ENCODE measurements around the gene FGF4. TPM values are rescaled to one million over a fixed set of nuclear protein-coding genes. Genes with fewer than 3 reads are reported as not detected.

Gene FGF4
- not detected in 2 replicates for total RNA-seq
- long read RNA-seq, result 0 reads

- no peak for TF ChIP-seq CTCF (conservative IDR thresholded peaks at IDR 0.05)
- no peaks in the 10 kb centered on the region for H3K36me3 Mint-ChIP-seq (ENCODE audit: low read depth)
- H3K4me1 Mint-ChIP-seq, result no peaks in the 10 kb centered on the region
- peaks cover 76% of the 10 kb centered on the region for H3K27me3 Mint-ChIP-seq (ENCODE audit: low read depth)
- no peak for DNase-seq (ENCODE audit: low read depth, low spot score)
- no peak within 1 kb of the TSS for H3K4me3 Mint-ChIP-seq
- H3K27ac Mint-ChIP-seq (ENCODE audit: unreplicated experiment), result no peak within 1 kb of the TSS
- no peaks in the 10 kb centered on the region for H3K9me3 Mint-ChIP-seq
Observed at GRCh38 chr11:69775163-69775755, at the start of gene FGF4. Gene FGF4, minus strand, starts transcription at chr11:69775341. Its CDS starts 257 bp downstream, at chr11:69775084.

- Mint-ChIP-seq H3K9me3 (no peaks in the 10 kb centered on the region), H3K36me3 (ENCODE audit: low read depth) (no peaks in the 10 kb centered on the region), H3K27ac (ENCODE audit: unreplicated experiment) (no peak overlapping the region), H3K4me3 (no peak overlapping the region), H3K27me3 (ENCODE audit: low read depth) (peaks cover 68% of the 10 kb centered on the region), H3K4me1 (peaks cover 8% of the 10 kb centered on the region)
- TF ChIP-seq CTCF (conservative IDR thresholded peaks at IDR 0.05), result no peak
- DNase-seq (ENCODE audit: low read depth, low spot score), result no peak
Observed at GRCh38 chr11:69823641-69824265, 48.6 kb upstream of the FGF4 start.

GRCh38 chr11:69822676-69823494 lies 47.7 kb upstream of the FGF4 start:
- Mint-ChIP-seq H3K9me3 (no peaks in the 10 kb centered on the region), H3K36me3 (ENCODE audit: low read depth) (no peaks in the 10 kb centered on the region), H3K4me3 (no peak overlapping the region), H3K27ac (ENCODE audit: unreplicated experiment) (no peak overlapping the region), H3K27me3 (ENCODE audit: low read depth) (peaks cover 71% of the 10 kb centered on the region), H3K4me1 (no peaks in the 10 kb centered on the region)
- TF ChIP-seq CTCF (conservative IDR thresholded peaks at IDR 0.05), result no peak
- no peak for DNase-seq (ENCODE audit: low read depth, low spot score)

GRCh38 chr11:69821511-69822040 lies 46.4 kb upstream of the FGF4 start:
- no peak for TF ChIP-seq CTCF (conservative IDR thresholded peaks at IDR 0.05)
- Mint-ChIP-seq H3K4me3 (no peak overlapping the region), H3K36me3 (ENCODE audit: low read depth) (no peaks in the 10 kb centered on the region), H3K4me1 (no peaks in the 10 kb centered on the region), H3K9me3 (no peaks in the 10 kb centered on the region), H3K27me3 (ENCODE audit: low read depth) (peaks cover 81% of the 10 kb centered on the region), H3K27ac (ENCODE audit: unreplicated experiment) (no peak overlapping the region)
- DNase-seq (ENCODE audit: low read depth, low spot score), result no peak

- Mint-ChIP-seq H3K27me3 (ENCODE audit: low read depth) (peaks cover 84% of the 10 kb centered on the region), H3K27ac (ENCODE audit: unreplicated experiment) (no peak overlapping the region), H3K36me3 (ENCODE audit: low read depth) (no peaks in the 10 kb centered on the region), H3K4me3 (no peak overlapping the region), H3K9me3 (no peaks in the 10 kb centered on the region), H3K4me1 (no peaks in the 10 kb centered on the region)
- TF ChIP-seq CTCF (conservative IDR thresholded peaks at IDR 0.05), result no peak
- no peak for DNase-seq (ENCODE audit: low read depth, low spot score)
Observed at GRCh38 chr11:69820441-69820840, 45.3 kb upstream of the FGF4 start.

All from neural crest cell (in vitro differentiated cells).